Kidney epithelial cell (primary cell): ENCODE measurements around the gene ARHGEF7. TPM values are rescaled to one million over a fixed set of nuclear protein-coding genes. Genes with fewer than 3 reads are reported as not detected.
A peak's percentile ranks its signal among the peaks of the same experiment; 100 is the strongest.

ENCODE experiments used
- DNase-seq: peaks from one replicate; pipeline ENCODE4 v3.0.0-alpha.2; 2010; ENCODE audit warnings: low read depth
- H3K27me3 ChIP-seq: 2 replicates; pipeline ENCODE4 v1.6.0; 2011; ENCODE audit warnings: low read length; ENCODE audit not compliant: control insufficient read depth, insufficient read depth
- H3K36me3 ChIP-seq: 2 replicates; pipeline ENCODE4 v1.5.1; 2011; ENCODE audit warnings: low read length; ENCODE audit not compliant: control insufficient read depth, insufficient read depth
- H3K4me3 ChIP-seq: 2 replicates; pipeline ENCODE4 v1.5.1; 2011; ENCODE audit warnings: low read depth, mild to moderate bottlenecking, control low read depth, low read length
- CTCF ChIP-seq: IDR thresholded peaks from 2 replicates; pipeline ENCODE4 v1.5.1; 2011; ENCODE audit warnings: mild to moderate bottlenecking, moderate library complexity, low read length, control low read depth, inconsistent platforms; ENCODE audit not compliant: insufficient read depth, poor library complexity, severe bottlenecking
- total RNA-seq: library from RNA; depleted of rRNA; stranded (reverse); fragments of >200 nt; gene quantifications from 2 replicates; pipeline ENCODE4 v1.2.3, GENCODE V29; 2015

Gene ARHGEF7
- total RNA-seq, 1 donor from 2014 or later: 32.4 TPM

DNA sequence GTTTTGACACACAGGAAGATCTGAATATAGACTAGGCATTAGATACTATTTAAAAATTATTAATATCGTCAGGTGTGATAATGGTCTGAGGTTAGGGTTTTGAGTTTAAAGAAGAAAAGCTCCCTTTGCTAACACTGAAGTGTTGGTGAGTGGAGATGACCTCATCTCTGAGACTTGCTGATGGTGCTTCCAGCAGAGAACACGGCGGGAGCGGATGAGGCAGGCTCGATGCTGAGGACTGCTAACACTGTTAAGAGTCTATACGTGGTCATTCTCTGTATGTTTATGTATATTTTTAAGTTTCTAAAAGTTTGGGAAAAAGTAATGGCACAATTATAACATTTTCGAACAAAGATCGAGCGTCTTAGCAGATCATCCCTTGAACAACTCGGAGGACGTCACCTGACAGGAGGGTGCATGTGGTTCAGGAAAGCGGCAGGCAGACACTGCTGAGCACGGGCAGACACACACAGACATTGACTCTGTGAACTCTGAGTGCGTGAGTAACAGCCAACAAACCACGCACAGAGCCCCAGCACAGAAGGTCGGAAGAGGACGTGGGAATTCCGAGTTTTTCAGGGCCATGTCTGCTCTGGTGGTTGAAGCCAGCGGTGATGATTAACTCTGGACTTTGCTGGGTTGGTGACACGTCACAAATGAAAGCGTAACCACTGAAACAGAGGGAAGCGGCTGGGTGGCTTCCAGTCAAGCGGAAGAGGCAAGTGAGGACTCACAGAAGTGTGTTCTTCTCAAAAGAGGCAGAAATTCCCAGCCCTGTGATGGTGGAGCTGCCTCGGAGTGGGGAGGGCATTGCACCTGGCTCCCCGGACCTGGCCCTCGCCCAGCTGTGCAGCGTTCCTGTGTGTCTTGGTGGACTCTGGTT is 113.4 kb downstream of the ARHGEF7 start:
- no peak for TF ChIP-seq CTCF
- peak; percentile 95 for DNase-seq
- H3K36me3 ChIP-seq: no peaks in the 10 kb centered on the region
- H3K27me3 ChIP-seq: no peaks in the 10 kb centered on the region
- no peak overlapping the region for H3K4me3 ChIP-seq

DNA sequence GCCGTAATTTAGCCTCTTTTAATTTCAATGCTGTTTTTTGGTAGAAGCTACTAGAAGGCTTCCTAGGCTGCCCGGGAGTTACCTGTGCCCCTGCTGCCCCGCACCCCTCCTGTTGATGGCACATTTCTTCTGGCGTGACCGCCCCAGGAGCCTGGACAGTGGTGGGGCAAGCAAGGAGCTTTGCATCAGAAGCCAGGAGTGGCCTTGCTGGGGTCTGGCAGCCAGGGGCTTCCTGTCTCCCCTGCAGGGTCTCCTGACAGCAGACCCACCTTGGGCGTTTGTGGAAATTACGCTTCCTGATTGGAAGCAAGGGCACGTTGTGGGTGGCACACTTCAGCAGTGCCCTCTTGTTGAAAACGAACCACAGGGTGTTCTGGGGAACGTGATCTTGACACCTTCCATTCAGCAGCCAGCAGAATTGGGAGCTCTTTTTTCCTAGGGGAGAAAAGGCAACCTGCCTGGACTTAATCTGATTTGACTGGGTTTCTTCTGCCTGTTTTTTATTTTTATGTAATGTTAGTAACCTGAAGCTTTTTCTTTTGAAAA is 115.3 kb downstream of the ARHGEF7 start:
- Histone ChIP-seq H3K27me3 (no peaks in the 10 kb centered on the region), H3K4me3 (no peak overlapping the region), H3K36me3 (no peaks in the 10 kb centered on the region)
- TF ChIP-seq CTCF: no peak
- DNase-seq: no peak

DNA sequence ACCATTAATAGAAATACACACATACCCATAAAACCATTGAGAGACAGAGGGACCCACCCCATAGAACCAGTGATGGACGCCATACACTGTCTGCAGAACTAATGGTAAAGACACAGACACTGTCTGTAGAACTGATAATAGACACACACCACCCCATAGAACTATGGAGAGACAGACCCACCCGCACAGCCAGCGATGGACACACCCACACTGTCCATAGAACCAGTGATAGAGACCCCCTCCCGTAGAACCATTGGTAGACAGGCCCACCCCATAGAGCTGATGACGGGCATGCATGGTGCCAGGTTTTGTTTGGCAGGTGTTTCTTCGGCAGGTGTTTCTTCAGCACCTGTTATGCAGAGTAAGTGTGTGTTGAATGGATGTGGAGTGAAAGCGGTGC is 117.1 kb downstream of the ARHGEF7 start:
- H3K36me3 ChIP-seq: no peaks in the 10 kb centered on the region
- TF ChIP-seq CTCF: no peak
- H3K4me3 ChIP-seq: no peak overlapping the region
- no peak for DNase-seq
- no peaks in the 10 kb centered on the region for H3K27me3 ChIP-seq

GRCh38 chr13:111233080-111233479 is 118.0 kb downstream of the ARHGEF7 start:
- no peak for DNase-seq
- H3K27me3 ChIP-seq: no peaks in the 10 kb centered on the region

GRCh38 chr13:111239764-111240670 is 124.9 kb downstream of the ARHGEF7 start:
- no peak overlapping the region for H3K4me3 ChIP-seq
- DNase-seq: no peak
- no peaks in the 10 kb centered on the region for H3K36me3 ChIP-seq
- TF ChIP-seq CTCF: no peak
- H3K27me3 ChIP-seq: no peaks in the 10 kb centered on the region

More at GRCh38 chr13:111233080-111233479, 118.0 kb downstream of the ARHGEF7 start:
- H3K36me3 ChIP-seq: no peaks in the 10 kb centered on the region
- no peak overlapping the region for H3K4me3 ChIP-seq
- TF ChIP-seq CTCF: no peak
